NCI-H526 treated with DMSO at 0.1 percent for 48 hours (cell line): ENCODE results near the gene UBE2J2.

Source experiments
- DNase-seq: peaks from one replicate; lab custom pipeline; 2025; lab: John Stamatoyannopoulos, UW

Gene UBE2J2

DNA sequence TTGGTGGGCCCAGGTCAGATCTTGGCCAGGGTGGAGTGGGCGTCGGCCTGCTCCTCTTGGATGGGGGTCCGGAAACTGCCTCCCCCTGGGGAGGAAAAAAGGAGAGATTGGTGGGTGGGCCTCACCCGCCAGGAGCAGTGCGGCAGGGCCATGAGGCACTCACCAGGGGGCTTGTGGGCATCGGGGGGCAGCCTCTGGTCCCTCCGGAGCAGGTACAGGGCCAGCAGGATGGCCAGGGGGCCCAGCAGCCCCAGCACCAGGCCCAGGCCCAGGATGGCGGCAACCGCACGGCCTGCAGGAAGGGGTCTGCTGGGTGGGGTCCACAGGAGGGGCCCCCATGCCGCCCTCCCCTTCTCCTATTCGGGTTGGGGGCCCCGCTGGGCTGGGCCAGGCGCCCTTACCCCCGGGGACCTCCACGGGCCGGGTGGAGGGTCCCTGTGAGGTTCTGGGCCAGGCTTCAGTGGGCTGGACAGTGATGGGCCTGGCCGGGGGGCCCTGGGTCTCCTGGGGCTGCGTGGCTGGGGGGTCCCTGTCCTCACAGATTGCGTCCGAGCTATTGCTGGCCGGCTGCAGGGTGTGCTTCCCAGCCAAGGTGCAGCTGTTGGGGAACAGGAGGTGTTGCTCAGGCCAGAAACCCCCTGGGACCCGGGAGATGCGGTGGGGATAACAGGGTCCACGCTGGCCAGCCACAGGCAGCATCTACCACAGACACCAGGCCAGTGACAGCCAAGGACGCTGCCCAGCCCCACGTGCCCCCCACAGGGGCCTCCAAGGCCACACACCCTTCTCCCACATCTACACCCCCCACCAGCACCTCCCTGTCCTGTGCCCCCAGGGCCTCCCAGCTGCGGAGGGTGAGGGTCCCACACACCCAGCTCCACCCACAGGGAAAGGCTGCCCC, 61.9 kb downstream of the UBE2J2 start:
- no peak for DNase-seq

DNA sequence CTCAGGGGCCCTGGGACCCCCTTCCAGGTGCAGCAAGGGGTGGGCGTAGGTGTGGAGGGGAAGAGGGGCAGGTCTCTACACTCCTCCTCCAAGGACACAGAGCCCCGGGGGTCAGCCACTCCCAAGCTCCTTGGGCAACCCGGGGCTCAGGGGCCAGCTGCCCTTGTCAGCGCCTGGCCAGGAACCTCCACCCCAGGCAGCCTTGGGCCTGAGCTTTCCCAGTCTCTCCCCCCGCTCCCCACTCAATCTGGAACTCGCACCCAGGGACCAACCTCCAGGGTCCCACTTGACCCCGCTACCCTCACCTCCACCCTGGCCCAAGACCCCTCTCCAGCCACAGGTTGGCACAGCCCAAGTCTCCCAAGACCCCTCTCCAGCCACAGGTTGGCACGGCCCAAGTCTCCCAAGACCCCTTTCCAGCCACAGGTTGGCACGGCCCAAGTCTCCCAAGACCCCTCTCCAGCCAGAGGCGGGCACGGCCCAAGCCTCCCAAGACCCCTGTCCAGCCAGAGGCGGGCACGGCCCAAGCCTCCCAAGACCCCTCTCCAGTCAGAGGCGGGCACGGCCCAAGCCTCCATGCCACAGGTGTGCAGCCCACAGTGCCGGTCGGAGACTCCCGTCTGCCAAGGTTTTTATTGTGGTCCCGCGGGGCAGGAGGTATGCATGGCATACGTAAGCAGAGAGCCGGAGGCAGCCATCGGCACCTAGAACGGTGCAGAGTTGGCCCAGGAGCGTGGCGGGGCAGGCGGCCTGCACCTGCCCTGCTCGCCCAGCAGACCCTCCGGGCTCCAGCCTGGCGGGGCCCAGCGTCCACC, 62.7 kb downstream of the UBE2J2 start:
- DNase-seq, result no peak

DNA sequence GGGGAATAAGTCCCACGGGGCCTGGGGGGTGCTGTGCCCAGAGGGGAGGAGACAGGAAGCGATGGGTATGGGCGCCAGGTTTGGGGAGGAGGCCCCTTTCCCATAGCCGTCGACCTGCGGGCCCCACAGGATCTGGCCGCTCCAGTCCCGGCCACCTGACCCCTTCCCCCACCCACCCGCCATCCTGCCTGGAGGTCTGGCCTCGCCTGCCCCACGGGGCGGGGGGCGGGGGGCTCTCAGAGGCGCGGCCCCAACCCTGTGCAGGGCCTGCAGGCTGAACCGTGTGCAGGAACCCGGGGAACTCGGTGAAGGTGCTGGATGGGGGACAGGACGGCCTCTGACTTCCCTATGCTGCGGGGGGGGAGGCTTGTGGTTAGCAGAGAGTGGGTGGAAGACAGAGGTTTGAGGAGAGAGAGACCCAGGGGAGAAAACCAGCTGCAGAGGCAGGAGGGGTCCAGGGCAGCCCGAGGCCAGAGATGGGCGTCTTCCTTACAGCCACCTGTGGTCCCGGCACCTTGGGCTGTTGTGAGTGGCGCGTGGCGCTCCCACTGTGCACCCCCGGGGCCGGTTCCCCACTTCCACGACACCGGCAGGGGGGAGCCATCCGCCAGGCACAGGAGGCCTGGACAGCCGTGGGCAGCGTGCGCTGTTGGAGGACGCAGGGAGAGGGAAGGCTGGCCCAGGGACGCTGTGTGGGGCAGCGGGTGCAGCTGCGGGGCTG, 64.8 kb downstream of the UBE2J2 start:
- no peak for DNase-seq

DNA sequence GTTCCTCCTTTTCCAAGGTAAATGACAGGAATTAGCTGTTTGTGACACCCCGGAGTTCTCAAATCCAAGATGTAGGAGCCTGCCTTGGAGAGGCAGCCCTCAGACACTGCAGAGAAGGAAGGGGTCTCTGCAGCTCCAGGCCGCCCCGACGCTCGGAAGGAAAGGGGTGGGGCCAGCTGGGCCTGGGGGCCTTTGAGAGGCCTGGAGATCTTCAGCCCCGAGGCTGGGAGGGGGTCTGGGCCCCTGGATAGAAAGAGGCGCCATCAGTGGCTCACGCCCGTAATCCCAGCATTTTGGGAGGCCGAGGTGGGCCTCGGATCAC, 66.1 kb downstream of the UBE2J2 start:
- DNase-seq, result no peak

DNA sequence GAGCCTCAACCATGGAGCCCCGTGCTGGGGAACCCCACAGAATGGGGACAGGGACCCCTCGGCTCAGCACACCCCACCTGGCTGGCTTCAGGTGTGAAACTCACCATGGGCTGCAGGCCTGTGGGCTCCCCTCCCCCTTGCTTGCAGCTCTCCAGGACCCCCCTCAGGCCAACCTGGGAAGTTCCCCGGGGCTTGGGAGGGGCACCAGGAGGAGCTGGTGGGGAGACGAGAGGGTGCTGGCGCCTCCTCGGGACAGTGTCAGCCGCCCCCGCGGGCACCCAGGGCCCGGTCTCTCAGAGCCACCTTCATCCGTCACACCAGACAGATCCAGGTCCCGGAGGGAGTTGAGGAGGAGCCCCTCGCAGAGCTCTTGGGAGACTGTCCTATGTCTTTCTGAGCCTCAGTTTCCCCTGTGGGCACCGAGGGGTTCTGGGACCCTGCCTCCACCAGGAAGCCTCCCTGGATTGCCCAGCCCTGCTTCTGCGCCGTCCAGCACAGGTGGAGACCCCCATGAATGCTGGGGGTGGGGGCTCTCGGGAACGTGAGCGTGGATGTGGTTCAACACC, 66.6 kb downstream of the UBE2J2 start:
- DNase-seq, result no peak

DNA sequence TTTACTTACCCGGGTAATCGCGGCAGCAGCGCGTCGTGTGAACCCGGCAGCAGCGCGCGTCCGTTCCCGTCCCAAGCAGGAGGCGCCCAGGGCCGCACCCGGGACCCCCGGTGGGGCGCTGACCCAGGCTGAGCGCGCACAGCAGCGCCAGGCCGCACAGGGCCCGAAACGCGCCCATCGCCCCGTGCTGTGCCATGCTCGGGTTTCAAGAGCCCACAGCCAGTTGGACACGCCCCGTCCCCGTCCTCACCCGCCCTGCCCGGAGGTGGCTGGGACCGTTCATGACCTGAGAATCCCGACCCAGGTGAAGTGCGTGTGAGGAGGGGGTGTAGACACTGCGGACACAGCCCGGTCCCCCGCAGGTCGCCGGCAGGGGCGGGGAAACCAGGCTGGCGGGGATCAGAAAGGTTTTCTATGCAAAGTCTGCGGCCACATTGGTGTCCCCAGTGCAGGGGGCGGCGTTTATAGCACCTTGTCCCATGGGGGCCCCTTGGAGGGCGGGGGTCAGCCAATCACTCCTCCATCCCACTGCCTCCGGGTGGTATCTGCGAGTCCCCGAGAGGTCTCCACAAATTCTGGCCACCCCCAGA, 67.2 kb downstream of the UBE2J2 start, which contains the start of gene TNFRSF18:
TNFRSF18 (minus strand) TSS at position 217 of the 590 bp plus-strand sequence; CDS start at position 196, 21 bp downstream.
- DNase-seq, result peak; percentile 18

DNA sequence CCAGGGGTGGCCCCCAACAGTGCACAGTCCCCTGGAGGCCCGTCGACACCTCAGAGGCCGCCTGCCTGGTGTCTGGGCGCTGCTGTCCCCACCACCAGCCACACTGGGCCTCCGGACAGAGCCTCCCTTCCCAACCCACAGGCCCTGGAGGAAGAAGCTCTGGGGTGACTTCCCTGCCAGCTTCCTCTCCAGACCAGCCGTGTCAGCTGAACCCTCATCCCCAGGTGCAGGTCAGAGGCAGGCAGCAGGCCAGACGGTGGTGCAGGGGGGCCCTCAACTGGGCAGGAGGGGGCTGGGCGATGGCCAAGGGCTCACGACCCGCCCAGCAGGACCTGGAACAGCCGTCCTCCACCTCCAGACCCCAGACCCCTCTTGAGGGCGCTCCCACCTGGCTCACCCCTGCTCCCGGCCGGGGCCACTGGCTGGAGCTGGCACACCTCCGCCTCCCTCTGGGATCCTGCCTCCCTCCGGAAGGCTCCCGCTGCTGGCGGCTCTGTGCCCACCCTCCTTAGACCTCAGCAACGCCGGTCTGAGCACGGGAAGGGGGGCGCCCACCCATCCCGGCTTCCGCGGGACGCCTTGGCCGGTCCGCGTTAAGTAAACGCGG, 67.8 kb downstream of the UBE2J2 start:
- no peak for DNase-seq

DNA sequence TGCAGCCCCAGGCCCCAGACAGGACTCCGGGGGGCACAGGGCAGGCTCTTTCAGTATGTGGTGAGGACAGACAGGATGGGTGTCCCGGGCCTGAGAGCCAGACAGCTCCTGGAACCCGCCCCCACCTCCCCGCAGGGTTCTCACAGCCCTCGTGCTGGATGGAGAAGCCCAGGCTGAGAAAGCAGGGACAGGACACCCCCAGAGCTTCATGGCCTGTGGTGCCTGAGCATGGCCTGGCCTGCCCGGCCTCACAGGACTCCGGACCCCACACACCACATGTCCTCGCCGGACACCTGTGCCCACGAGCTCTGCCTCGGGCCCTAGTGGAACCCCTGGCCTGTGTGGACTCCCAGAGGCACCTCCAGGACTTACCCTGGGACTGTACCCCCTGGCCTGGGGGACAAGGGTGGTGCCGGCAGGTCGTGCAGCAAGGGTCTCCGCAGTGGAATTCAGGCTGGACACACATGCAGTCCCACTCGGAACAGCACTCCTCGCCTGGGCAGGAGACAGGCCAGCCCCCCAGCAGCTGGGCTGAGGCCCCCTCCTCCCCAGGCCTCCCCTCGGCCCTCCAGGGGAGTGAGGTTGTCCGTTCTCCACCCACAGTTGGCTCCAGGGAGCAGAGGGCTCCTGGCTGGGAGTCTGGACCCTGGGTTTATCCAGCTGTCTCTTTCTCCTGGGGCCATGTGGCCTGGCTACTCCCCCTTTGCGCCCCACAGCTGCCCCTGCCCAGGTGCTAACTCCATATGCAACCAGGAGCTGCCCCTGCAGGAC, 68.5 kb downstream of the UBE2J2 start:
- no peak for DNase-seq

DNA sequence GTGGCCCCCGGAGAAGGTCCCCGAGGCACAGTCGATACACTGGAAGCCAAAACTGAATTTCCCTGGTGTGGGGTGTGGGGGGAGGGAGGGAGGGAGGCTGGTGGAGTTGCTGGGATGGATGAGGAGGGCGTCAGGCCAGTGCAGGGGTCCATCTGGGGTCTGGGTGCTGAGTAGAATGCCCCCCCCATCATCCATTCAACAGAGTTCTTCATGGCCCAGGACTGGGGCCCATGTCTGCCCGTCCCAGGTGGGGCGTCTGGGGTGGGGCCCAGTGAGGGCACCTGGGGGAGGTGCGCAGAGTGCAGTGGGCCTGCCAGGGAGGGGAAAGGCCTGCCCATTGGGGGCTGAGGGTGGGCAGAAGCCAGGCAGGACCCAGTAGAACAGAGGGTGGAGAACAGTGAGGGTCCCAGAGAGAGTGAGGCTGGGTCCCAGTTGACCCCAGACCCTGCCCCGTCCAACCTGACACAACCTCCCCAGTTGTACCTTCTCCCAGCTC, 69.2 kb downstream of the UBE2J2 start:
- DNase-seq, result no peak
